Mesenchymal stem cell (in vitro differentiated cells and primary cell): Measurements from ENCODE around the gene ZNF440. TPM values are rescaled to one million over a fixed set of nuclear protein-coding genes. Genes with fewer than 3 reads are reported as not detected.
A peak's percentile ranks its signal among the peaks of the same experiment; 100 is the strongest.

ENCODE experiments used
- DNase-seq: peaks from one replicate; pipeline ENCODE4 v3.0.0-alpha.2; 2013
- H2AFZ ChIP-seq: one replicate; pipeline ENCODE4 v1.6.1; 2013; ENCODE audit warnings: low read depth, mild to moderate bottlenecking, control low read depth, inconsistent platforms, low read length, moderate library complexity
- H2AK5ac ChIP-seq: 2 replicates; pipeline ENCODE4 v1.6.1; 2013; ENCODE audit warnings: low read length, moderate library complexity, mild to moderate bottlenecking, inconsistent platforms; ENCODE audit not compliant: severe bottlenecking
- H2BK120ac ChIP-seq: one replicate; pipeline ENCODE4 v1.6.1; 2013; ENCODE audit warnings: low read depth, mild to moderate bottlenecking, inconsistent platforms, low read length, moderate library complexity
- H2BK12ac ChIP-seq, 2 experiments: one replicate each; pipeline ENCODE4 v1.6.1; 2013; ENCODE audit warnings: inconsistent platforms in 2 of 2, low read length in 2 of 2, mild to moderate bottlenecking in 2 of 2, moderate library complexity in 2 of 2, control low read depth in 1 of 2
- H2BK15ac ChIP-seq: one replicate; pipeline ENCODE4 v1.6.1; 2013; ENCODE audit warnings: mild to moderate bottlenecking, low read depth, inconsistent platforms; ENCODE audit not compliant: poor library complexity, severe bottlenecking
- H2BK5ac ChIP-seq: 2 replicates; pipeline ENCODE4 v1.6.1; 2013; ENCODE audit warnings: low read depth, mild to moderate bottlenecking, low read length, control low read depth, inconsistent platforms; ENCODE audit not compliant: poor library complexity, severe bottlenecking
- H3K14ac ChIP-seq, 2 experiments: one replicate each; pipeline ENCODE4 v1.6.1; 2013; ENCODE audit warnings: inconsistent platforms in 2 of 2, low read length in 2 of 2, control low read depth in 1 of 2, mild to moderate bottlenecking in 1 of 2, moderate library complexity in 1 of 2
- H3K18ac ChIP-seq, 2 experiments: one replicate each; pipeline ENCODE4 v1.6.1; 2013; ENCODE audit warnings: inconsistent platforms in 2 of 2, low read length in 2 of 2, control low read depth in 1 of 2, low read depth in 1 of 2, mild to moderate bottlenecking in 1 of 2
- H3K23ac ChIP-seq, 2 experiments: one replicate each; pipeline ENCODE4 v1.6.1; 2013; ENCODE audit warnings: inconsistent platforms in 2 of 2, low read length in 2 of 2, mild to moderate bottlenecking in 2 of 2, moderate library complexity in 2 of 2, control low read depth in 1 of 2
- H3K27ac ChIP-seq: 2 replicates; pipeline ENCODE4 v1.5.1; 2013; ENCODE audit warnings: mild to moderate bottlenecking, moderate library complexity, low read length, control low read depth, inconsistent platforms; ENCODE audit not compliant: poor library complexity, severe bottlenecking
- H3K27me3 ChIP-seq, 2 experiments: 2 replicates each; pipeline versions ENCODE4 v1.6.1 to v1.7.0; 2013; ENCODE audit warnings: low read length in 2 of 2, mild to moderate bottlenecking in 2 of 2, moderate library complexity in 2 of 2, control low read depth in 1 of 2, inconsistent platforms in 1 of 2; ENCODE audit not compliant: control insufficient read depth in 1 of 2, insufficient read depth in 1 of 2
- H3K36me3 ChIP-seq, 2 experiments: 2 replicates each; pipeline versions ENCODE4 v1.6.1 to v1.7.0; 2013; ENCODE audit warnings: low read length in 2 of 2, control low read depth in 1 of 2, inconsistent platforms in 1 of 2, low read depth in 1 of 2, mild to moderate bottlenecking in 1 of 2; ENCODE audit not compliant: insufficient read depth in 2 of 2, control insufficient read depth in 1 of 2
- H3K4ac ChIP-seq, 2 experiments: one replicate each; pipeline ENCODE4 v1.6.1; 2013; ENCODE audit warnings: inconsistent platforms in 2 of 2, low read length in 2 of 2, mild to moderate bottlenecking in 2 of 2, moderate library complexity in 2 of 2, control low read depth in 1 of 2, low read depth in 1 of 2
- H3K4me1 ChIP-seq: 2 replicates; pipeline ENCODE4 v1.6.1; 2013; ENCODE audit warnings: low read depth, low read length, control low read depth; ENCODE audit not compliant: control insufficient read depth, insufficient read depth
- H3K4me2 ChIP-seq: 2 replicates; pipeline ENCODE4 v1.6.1; 2013; ENCODE audit warnings: low read length, mild to moderate bottlenecking, inconsistent platforms; ENCODE audit not compliant: poor library complexity, severe bottlenecking
- H3K4me3 ChIP-seq, 2 experiments: 2 replicates each; pipeline versions ENCODE4 v1.5.1 to v1.7.0; 2013; ENCODE audit warnings: low read length in 2 of 2, mild to moderate bottlenecking in 2 of 2, control low read depth in 1 of 2, low read depth in 1 of 2; ENCODE audit not compliant: insufficient read depth in 1 of 2
- H3K79me1 ChIP-seq: replicated peaks from 2 replicates; pipeline ENCODE4 v1.6.1; 2013; ENCODE audit warnings: mild to moderate bottlenecking, control low read depth, low read length, inconsistent platforms; ENCODE audit not compliant: poor library complexity, severe bottlenecking
- H3K9ac ChIP-seq: 2 replicates; pipeline ENCODE4 v1.7.0; 2013; ENCODE audit warnings: mild to moderate bottlenecking, low read length, moderate library complexity
- H3K9me3 ChIP-seq: 2 replicates; pipeline ENCODE4 v1.7.0; 2013; ENCODE audit warnings: mild to moderate bottlenecking, low read length; ENCODE audit not compliant: control insufficient read depth
- H4K8ac ChIP-seq: one replicate; pipeline ENCODE4 v1.6.1; 2013; ENCODE audit warnings: inconsistent platforms, mild to moderate bottlenecking, low read length, moderate library complexity
- H4K91ac ChIP-seq: one replicate; pipeline ENCODE4 v1.6.1; 2013; ENCODE audit warnings: mild to moderate bottlenecking, low read length, inconsistent platforms
- WGBS: methylation state at CpG from one replicate; pipeline ENCODE4 v1.1.7; 2013; ENCODE audit warnings: mixed read lengths; 5-methylcytosine and 5-hydroxymethylcytosine counted together
- polyA plus RNA-seq, 2 experiments: library from polyadenylated mRNA; stranded (reverse); fragments of 200-250 nt; gene quantifications; one replicate each; pipeline ENCODE4 v1.2.3, GENCODE V29; 2013

The ZNF440 gene
- polyA plus RNA-seq (2013, experiment 1 of 2) = 3.0 TPM
- polyA plus RNA-seq (2013, experiment 2 of 2) = 2.5 TPM

DNA sequence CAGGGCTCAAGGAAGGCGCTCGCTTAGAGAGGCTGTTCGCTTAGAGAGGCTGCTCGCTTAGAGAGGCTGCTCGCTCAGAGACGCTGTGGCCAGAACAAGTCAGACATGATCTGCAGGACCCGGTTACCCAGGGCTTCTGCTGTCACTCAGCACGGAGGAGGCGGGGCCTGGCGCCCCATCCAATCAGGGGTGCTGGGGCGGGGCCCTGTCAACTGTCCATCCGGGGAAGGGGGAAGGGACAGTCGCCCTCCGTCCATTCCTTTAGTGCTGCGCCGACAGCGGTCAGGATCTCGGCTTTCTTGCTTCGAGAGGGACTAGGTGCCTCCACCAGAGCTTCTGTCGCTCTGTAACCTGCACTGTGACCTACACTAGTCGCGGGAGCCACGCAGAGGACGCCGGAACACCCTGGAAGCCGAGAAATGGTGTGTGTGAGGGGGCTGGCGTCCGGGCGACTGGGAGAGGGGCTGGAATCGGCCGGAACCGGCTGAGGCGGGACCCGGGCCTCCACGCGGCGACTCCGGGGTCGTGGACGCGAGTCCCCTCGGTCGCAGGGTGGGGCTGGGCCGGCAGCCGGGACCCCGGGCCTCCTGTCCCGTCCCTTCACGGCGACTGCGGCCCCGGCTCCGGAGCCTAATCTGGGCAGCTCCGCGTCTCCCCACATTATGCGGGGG lies at the start of gene ZNF440:
Gene ZNF440 (plus strand): TSS at position 245 of the 671 bp plus-strand sequence. CDS start 175 bp downstream, at position 420.
- Histone ChIP-seq H3K23ac (peak within 1 kb of the TSS; percentile 96 to 100), H2AK5ac (no peak within 1 kb of the TSS), H3K36me3 (peaks cover 2 to 7% of the 10 kb centered on the region in 2 experiments), H2BK15ac (no peak within 1 kb of the TSS), H3K79me1 (peaks cover 17% of the 10 kb centered on the region), H3K4me1 (peaks cover 6% of the 10 kb centered on the region), H3K9me3 (peaks cover 11% of the 10 kb centered on the region), H3K4ac (peak within 1 kb of the TSS; percentile 97 to 99), H3K4me2 (peak within 1 kb of the TSS; percentile 85), H2BK12ac (peak within 1 kb of the TSS in 1 of 2 experiments; percentile 78), H3K9ac (peak within 1 kb of the TSS; percentile 96), H4K91ac (peak within 1 kb of the TSS; percentile 80), H3K27ac (peak within 1 kb of the TSS; percentile 96), H3K18ac (peak within 1 kb of the TSS; percentile 97 to 98), H3K4me3 (peak within 1 kb of the TSS; percentile 97 to 99), H4K8ac (peak within 1 kb of the TSS; percentile 96), H3K14ac (peak within 1 kb of the TSS; percentile 97 to 100), H2BK5ac (no peak within 1 kb of the TSS), H2BK120ac (peak within 1 kb of the TSS; percentile 61), H3K27me3 (no peaks in the 10 kb centered on the region), H2AFZ (peak within 1 kb of the TSS; percentile 93)
- DNase-seq = peak; percentile 95
- under 1% methylated on average over 53 of the region's 55 CpGs for WGBS

- Histone ChIP-seq H3K23ac (peak within 1 kb of the TSS; percentile 79 to 85), H3K4me1 (peaks cover 9% of the 10 kb centered on the region), H3K9me3 (peaks cover 24% of the 10 kb centered on the region), H2BK12ac (no peak within 1 kb of the TSS), H2AFZ (peak within 1 kb of the TSS; percentile 99), H3K4ac (peak within 1 kb of the TSS in 1 of 2 experiments; percentile 95), H3K79me1 (peaks cover 9% of the 10 kb centered on the region), H3K4me2 (peak within 1 kb of the TSS; percentile 92), H3K9ac (peak within 1 kb of the TSS; percentile 98), H4K91ac (peak within 1 kb of the TSS; percentile 90), H2BK5ac (peak within 1 kb of the TSS; percentile 76), H2BK120ac (peak within 1 kb of the TSS; percentile 34), H3K27me3 (no peaks in the 10 kb centered on the region), H2BK15ac (peak within 1 kb of the TSS; percentile 90), H3K36me3 (peaks cover 0 to 3% of the 10 kb centered on the region in 2 experiments), H4K8ac (peak within 1 kb of the TSS; percentile 98), H3K4me3 (peak within 1 kb of the TSS; percentile 66 to 94), H3K27ac (peak within 1 kb of the TSS; percentile 70), H3K18ac (peak within 1 kb of the TSS; percentile 95 to 97), H3K14ac (peak within 1 kb of the TSS in 1 of 2 experiments; percentile 81), H2AK5ac (no peak within 1 kb of the TSS)
- DNase-seq = peak; percentile 95
- 3% methylated on average over 50 of the region's 61 CpGs for WGBS
Observed at GRCh38 chr19:11766597-11767591, 47.2 kb upstream of the ZNF440 start, which contains the start of gene ZNF441. TSS of gene ZNF441 (plus strand) at chr19:11767000. CDS start at chr19:11767194, 194 bp downstream.

DNA sequence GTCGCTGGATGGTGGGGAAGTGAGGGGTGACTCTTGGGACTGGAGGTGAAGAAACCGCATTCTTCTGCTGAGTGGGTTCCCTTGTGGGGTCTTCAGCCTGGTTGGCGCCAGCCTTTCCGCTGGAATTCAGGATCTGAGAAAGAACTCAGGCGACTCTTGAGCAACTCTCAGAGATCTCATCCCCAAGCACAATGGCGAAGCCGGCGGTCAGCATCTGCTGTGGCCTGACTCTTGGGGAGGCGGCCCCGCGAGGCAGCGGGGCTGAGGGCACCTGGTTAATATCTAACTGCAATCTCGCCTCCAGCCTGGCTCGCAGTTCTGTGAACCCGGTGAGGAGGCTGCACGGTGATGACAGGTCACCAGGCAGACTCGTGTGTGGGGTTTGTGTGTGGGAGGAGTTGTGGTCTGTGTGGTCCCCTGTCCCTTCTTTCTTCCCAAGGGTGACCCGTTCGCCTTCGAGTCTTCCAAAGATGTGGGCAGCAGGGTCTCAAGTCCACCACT lies 46.4 kb upstream of the ZNF440 start:
- peaks cover 9% of the 10 kb centered on the region for H3K4me1 ChIP-seq
- no peak overlapping the region for H3K14ac ChIP-seq
- no peak overlapping the region for H3K4ac ChIP-seq
- peaks cover 31% of the 10 kb centered on the region for H3K9me3 ChIP-seq
- 54% methylated on average over 18 of the region's 20 CpGs for WGBS
- peak overlapping the region; percentile 98 for H3K9ac ChIP-seq
- no peak overlapping the region for H2BK5ac ChIP-seq
- H3K4me2 ChIP-seq = peak overlapping the region; percentile 92
- H3K18ac ChIP-seq = peak overlapping the region in 1 of 2 experiments; percentile 95
- peak overlapping the region; percentile 47 for H4K8ac ChIP-seq
- peaks cover 0 to 3% of the 10 kb centered on the region in 2 experiments for H3K36me3 ChIP-seq
- no peak overlapping the region for H2AK5ac ChIP-seq
- peak overlapping the region; percentile 70 for H3K27ac ChIP-seq
- peak; percentile 56 for DNase-seq
- H2AFZ ChIP-seq = peak overlapping the region; percentile 83
- H4K91ac ChIP-seq = peak overlapping the region; percentile 90
- H2BK12ac ChIP-seq = no peak overlapping the region
- peak overlapping the region; percentile 90 for H2BK15ac ChIP-seq
- H3K23ac ChIP-seq = peak overlapping the region in 1 of 2 experiments; percentile 85
- H3K4me3 ChIP-seq = peak overlapping the region; percentile 66 to 94
- no peaks in the 10 kb centered on the region for H3K27me3 ChIP-seq
- no peak overlapping the region for H2BK120ac ChIP-seq
- H3K79me1 ChIP-seq = peaks cover 12% of the 10 kb centered on the region
